ENCODE results near the gene CSN1S1.

The CSN1S1 gene

DNA sequence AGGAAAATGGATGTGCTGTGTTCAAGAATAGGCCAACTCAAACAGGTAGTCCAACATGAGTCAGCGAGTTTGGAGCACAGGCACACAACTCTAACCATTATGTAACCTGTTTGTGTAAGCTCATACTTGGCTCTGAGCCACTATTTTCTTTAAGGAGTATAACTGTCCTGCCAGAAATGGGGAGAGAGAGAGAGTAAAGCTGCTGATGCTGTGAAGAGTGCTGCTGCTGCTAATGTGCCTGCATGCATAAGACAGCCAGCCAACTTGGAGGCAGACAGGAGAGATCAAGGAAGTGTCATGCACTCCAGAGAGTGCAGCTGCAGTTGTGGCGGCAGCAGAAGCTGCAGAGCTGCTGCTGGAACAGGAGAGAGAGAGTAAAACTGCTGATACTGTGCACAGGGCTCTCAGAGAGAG is 53.2 kb downstream of the CSN1S1 start:
- H3K27ac ChIP-seq = no peak overlapping the region
- ChIA-PET POLR2A (ENCODE audit: low non-redundant PET) (no interaction called here), CTCF (no interaction called here)
- TF ChIP-seq, protein P1, sequence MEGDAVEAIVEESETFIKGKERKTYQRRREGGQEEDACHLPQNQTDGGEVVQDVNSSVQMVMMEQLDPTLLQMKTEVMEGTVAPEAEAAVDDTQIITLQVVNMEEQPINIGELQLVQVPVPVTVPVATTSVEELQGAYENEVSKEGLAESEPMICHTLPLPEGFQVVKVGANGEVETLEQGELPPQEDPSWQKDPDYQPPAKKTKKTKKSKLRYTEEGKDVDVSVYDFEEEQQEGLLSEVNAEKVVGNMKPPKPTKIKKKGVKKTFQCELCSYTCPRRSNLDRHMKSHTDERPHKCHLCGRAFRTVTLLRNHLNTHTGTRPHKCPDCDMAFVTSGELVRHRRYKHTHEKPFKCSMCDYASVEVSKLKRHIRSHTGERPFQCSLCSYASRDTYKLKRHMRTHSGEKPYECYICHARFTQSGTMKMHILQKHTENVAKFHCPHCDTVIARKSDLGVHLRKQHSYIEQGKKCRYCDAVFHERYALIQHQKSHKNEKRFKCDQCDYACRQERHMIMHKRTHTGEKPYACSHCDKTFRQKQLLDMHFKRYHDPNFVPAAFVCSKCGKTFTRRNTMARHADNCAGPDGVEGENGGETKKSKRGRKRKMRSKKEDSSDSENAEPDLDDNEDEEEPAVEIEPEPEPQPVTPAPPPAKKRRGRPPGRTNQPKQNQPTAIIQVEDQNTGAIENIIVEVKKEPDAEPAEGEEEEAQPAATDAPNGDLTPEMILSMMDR (conservative IDR thresholded peaks at IDR 0.05; ENCODE audit: low read depth) = no peak
- DNase-seq (ENCODE audit: low spot score) = peak; percentile 9

DNA sequence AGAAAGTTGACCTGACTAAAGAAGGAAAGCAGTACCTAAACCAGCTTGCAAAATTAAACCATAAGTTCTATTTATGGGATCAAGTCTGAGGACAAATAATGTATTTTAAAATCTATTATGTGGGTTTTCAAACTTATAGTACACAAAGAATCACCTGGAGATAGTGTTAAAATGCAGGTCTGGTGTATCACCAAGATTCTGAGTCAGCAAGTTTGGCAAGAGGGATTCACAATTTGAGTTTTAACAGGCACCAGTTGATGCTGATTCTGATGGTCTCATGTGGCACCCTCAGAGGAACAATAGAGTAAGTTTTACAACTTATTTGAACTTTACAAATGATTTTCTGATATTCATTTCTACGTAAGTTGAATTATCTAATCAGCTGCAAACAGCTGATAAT is 55.8 kb downstream of the CSN1S1 start:
- ChIA-PET POLR2A (ENCODE audit: low non-redundant PET) (no interaction called here), CTCF (no interaction called here)
- TF ChIP-seq, protein P1 (conservative IDR thresholded peaks at IDR 0.05; ENCODE audit: low read depth) = no peak
- DNase-seq (ENCODE audit: low spot score) = no peak
- no peak overlapping the region for H3K27ac ChIP-seq

- ChIA-PET CTCF (interaction anchor here (0.7 kb wide), 1 partner anchor 30 kb away, joined by 3 read pairs; no protein-coding TSS in a partner anchor), POLR2A (ENCODE audit: low non-redundant PET) (no interaction called here)
- DNase-seq (ENCODE audit: low spot score) = no peak
- TF ChIP-seq, protein P1 (conservative IDR thresholded peaks at IDR 0.05; ENCODE audit: low read depth) = no peak
- H3K27ac ChIP-seq = no peak overlapping the region
Observed at GRCh38 chr4:69991016-69991415, 60.1 kb downstream of the CSN1S1 start.

DNA sequence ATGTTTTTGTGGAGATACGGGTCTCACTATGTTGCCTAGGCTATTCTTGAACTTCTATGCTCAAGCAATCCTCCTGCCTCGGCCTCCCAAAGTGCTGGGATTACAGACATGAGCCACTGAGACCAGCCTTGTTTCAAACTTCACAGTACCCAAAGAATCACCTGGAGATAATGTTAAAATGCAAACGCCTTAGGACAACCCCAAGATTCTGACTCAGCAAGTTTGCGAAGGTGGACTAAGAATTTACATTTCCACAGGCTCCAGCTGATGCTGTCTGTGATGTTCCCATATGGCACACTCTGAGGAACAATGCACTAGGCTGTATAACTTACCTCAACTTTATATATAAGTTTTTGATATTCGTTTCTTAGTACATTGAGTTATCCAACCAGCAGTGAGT is 63.9 kb downstream of the CSN1S1 start:
- POLR2A ChIA-PET (ENCODE audit: low non-redundant PET) = no interaction called here
- CTCF ChIA-PET = no interaction called here
- no peak for DNase-seq (ENCODE audit: low spot score)
- TF ChIP-seq, protein P1 (conservative IDR thresholded peaks at IDR 0.05; ENCODE audit: low read depth) = no peak
- no peak overlapping the region for H3K27ac ChIP-seq

GRCh38 chr4:69995526-69996016 is 64.7 kb downstream of the CSN1S1 start, which contains the start of gene STATH:
TSS of gene STATH (plus strand) at chr4:69995966. CDS start at chr4:69998438, 2,472 bp downstream.
- no peak within 1 kb of the TSS for H3K27ac ChIP-seq
- CTCF ChIA-PET = no interaction called here
- TF ChIP-seq, protein P1 (conservative IDR thresholded peaks at IDR 0.05; ENCODE audit: low read depth) = no peak
- POLR2A ChIA-PET (ENCODE audit: low non-redundant PET) = no interaction called here
- peak; percentile 4 for DNase-seq (ENCODE audit: low spot score)

All from RWPE1 (cell line).